NB4 (cell line): ENCODE data around the gene MNS1.

Experiments used
- MYC ChIP-seq: IDR thresholded peaks from 2 replicates; pipeline ENCODE4 v1.6.1; 2011; ENCODE audit warnings: low read depth, low read length
- POLR2A ChIP-seq: IDR thresholded peaks from 2 replicates; pipeline ENCODE4 v1.6.1; 2011; ENCODE audit warnings: mild to moderate bottlenecking; ENCODE audit not compliant: insufficient read length; ENCODE audit errors: extremely low read depth
- TF ChIP-seq, protein P1 (sequence below): IDR thresholded peaks from one replicate; pipeline ENCODE4 v1.5.1; 2012; ENCODE audit warnings: low read depth, low read length
- TF ChIP-seq, protein P2 (sequence below): IDR thresholded peaks from 2 replicates; pipeline ENCODE4 v1.6.1; 2011; ENCODE audit warnings: low read depth, low read length

DNA sequence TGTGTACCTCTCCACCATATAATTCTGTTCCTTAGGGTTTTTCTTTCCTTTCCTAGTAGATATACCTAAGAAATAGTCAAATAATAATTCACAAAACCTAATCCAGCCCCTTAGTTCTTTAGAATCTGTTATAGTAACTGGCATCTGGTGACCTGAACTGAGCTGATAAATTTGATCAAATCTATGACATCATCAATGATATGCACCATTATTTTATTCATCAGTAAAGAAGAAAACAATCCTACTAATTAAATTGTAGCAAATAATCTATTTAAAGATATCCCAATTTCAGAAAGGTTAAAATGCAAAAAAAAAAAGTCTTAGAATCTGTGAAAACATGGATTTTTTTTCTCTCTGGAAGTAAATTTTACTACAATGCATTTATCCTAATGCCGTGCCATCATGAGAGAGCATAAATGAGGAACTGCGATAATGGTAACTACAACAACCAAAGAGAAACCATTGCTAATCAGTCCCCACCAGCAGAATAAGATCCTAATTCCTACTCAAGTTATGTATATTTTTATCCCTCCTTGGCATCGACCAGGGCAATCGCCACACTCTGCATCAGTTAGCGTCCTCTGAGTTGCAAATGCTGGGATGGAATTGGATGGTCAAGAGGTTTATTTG, 6.6 kb upstream of the MNS1 start:
- TF ChIP-seq, protein P1, sequence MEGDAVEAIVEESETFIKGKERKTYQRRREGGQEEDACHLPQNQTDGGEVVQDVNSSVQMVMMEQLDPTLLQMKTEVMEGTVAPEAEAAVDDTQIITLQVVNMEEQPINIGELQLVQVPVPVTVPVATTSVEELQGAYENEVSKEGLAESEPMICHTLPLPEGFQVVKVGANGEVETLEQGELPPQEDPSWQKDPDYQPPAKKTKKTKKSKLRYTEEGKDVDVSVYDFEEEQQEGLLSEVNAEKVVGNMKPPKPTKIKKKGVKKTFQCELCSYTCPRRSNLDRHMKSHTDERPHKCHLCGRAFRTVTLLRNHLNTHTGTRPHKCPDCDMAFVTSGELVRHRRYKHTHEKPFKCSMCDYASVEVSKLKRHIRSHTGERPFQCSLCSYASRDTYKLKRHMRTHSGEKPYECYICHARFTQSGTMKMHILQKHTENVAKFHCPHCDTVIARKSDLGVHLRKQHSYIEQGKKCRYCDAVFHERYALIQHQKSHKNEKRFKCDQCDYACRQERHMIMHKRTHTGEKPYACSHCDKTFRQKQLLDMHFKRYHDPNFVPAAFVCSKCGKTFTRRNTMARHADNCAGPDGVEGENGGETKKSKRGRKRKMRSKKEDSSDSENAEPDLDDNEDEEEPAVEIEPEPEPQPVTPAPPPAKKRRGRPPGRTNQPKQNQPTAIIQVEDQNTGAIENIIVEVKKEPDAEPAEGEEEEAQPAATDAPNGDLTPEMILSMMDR: no peak
- TF ChIP-seq POLR2A: no peak
- TF ChIP-seq, protein P2, sequence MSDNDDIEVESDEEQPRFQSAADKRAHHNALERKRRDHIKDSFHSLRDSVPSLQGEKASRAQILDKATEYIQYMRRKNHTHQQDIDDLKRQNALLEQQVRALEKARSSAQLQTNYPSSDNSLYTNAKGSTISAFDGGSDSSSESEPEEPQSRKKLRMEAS: no peak
- no peak for TF ChIP-seq MYC
